K562 (cell line): Measurements from ENCODE around the gene MYL3. TPM values are rescaled to one million over a fixed set of nuclear protein-coding genes. Genes with fewer than 3 reads are reported as not detected.

Source experiments
- ATAC-seq: fragments of 200-7000 bp; cut with Tn5 transposase; 3 replicates; pipeline ENCODE4 v1.9.1; 2020; ENCODE audit warnings: moderate library complexity
- BruUV-seq: library from RNA; stranded (reverse); fragments of 400-500 nt; replicated peaks from 2 replicates; lab custom pipeline; 2021; lab: Mats Ljungman, UMichigan
- CTCF ChIA-PET: fragments of 300-600 bp; formaldehyde crosslinking; extraction: SDS; loops from one replicate; lab custom pipeline; 2021; ENCODE audit warnings: low intra/inter-chr PET ratio; lab: Yijun Ruan, JAX
- POLR2A ChIA-PET: fragments of 300-600, 350-650 bp; sonication (Branson Sonifier 250); formaldehyde crosslinking; extraction: SDS; loops from one replicate; lab custom pipeline; 2021; ENCODE audit warnings: antibody characterized with exemption, inconsistent platforms; lab: Yijun Ruan, JAX
- DNase-seq, 4 experiments: peaks; one replicate each; pipeline versions ENCODE4 v3.0.0 to v3.0.0-alpha.2; 2011 to 2018; ENCODE audit warnings: low spot score in 3 of 4, mixed read lengths in 3 of 4; ENCODE audit errors: extremely low read depth in 1 of 4
- FAIRE-seq: peaks from 2 replicates; lab custom pipeline; 2011; peaks lifted over from hg19 to GRCh38; lab: Jason Lieb, UNC
- H2AFZ ChIP-seq: 2 replicates; pipeline ENCODE4 v1.6.0; 2011; ENCODE audit warnings: low read depth, low read length, control low read depth, inconsistent platforms
- H3K27ac ChIP-seq: fragments of 200-600 bp; 3 replicates; pipeline ENCODE4 v1.8.0; 2011; ENCODE audit warnings: low read depth, mild to moderate bottlenecking, control low read depth, inconsistent platforms, low read length, moderate library complexity, mixed read lengths; ENCODE audit errors: extremely low read depth
- H3K27me3 ChIP-seq, 2 experiments: fragments of 300-600 bp in 1 of 2; 2 replicates in 1 of 2; 3 replicates in 1 of 2; pipeline versions ENCODE4 v1.6.0 to v1.8.0; 2011; ENCODE audit warnings: inconsistent platforms in 2 of 2, low read length in 2 of 2, mild to moderate bottlenecking in 1 of 2, mixed read lengths in 1 of 2, moderate library complexity in 1 of 2; ENCODE audit not compliant: control insufficient read depth in 2 of 2, insufficient read depth in 2 of 2
- H3K36me3 ChIP-seq: fragments of 300-600 bp; 3 replicates; pipeline ENCODE4 v1.8.0; 2011; ENCODE audit warnings: mild to moderate bottlenecking, low read length, inconsistent platforms; ENCODE audit not compliant: control insufficient read depth, insufficient read depth
- H3K4me1 ChIP-seq, 2 experiments: fragments of 200-600 bp in 1 of 2; replicated peaks in 1 of 2; 2 replicates in 1 of 2; 3 replicates in 1 of 2; pipeline versions ENCODE4 v1.5.1 to v1.8.0; 2011; ENCODE audit warnings: inconsistent platforms in 2 of 2, low read length in 2 of 2, mild to moderate bottlenecking in 1 of 2, mixed read lengths in 1 of 2, moderate library complexity in 1 of 2; ENCODE audit not compliant: control insufficient read depth in 2 of 2, insufficient read depth in 2 of 2
- H3K4me2 ChIP-seq: 2 replicates; pipeline ENCODE4 v1.6.1; 2011; ENCODE audit warnings: low read length, control low read depth, inconsistent platforms, mixed read lengths; ENCODE audit not compliant: insufficient read depth
- H3K4me3 ChIP-seq: fragments of 200-600 bp; sonication (generic), shearing (Covaris generic); 2 replicates; pipeline ENCODE4 v1.5.1; 2016; ENCODE audit warnings: control low read depth, inconsistent platforms
- H3K79me2 ChIP-seq: fragments of 200-600 bp; 3 replicates; pipeline ENCODE4 v1.8.0; 2011; ENCODE audit warnings: low read length, inconsistent platforms; ENCODE audit not compliant: control insufficient read depth, insufficient read depth
- H3K9ac ChIP-seq, 2 experiments: 2 replicates each; pipeline versions ENCODE4 v1.6.0 to v1.6.1; 2011; ENCODE audit warnings: low read depth in 2 of 2, low read length in 2 of 2, control low read depth in 1 of 2, inconsistent platforms in 1 of 2, mild to moderate bottlenecking in 1 of 2, mixed read lengths in 1 of 2; ENCODE audit not compliant: insufficient read depth in 1 of 2
- H3K9me1 ChIP-seq: one replicate; pipeline ENCODE4 v1.6.0; 2011; ENCODE audit warnings: inconsistent platforms, mild to moderate bottlenecking, low read length, moderate library complexity; ENCODE audit not compliant: control insufficient read depth, insufficient read depth
- H3K9me3 ChIP-seq: replicated peaks from 2 replicates; pipeline ENCODE4 v1.5.1; 2011; ENCODE audit warnings: low read depth, low read length, inconsistent platforms; ENCODE audit not compliant: control insufficient read depth, insufficient read depth
- H4K20me1 ChIP-seq: replicated peaks from 2 replicates; pipeline ENCODE4 v1.6.1; 2011; ENCODE audit warnings: low read length, inconsistent platforms, mixed read lengths; ENCODE audit not compliant: control insufficient read depth, insufficient read depth
- CREB1 ChIP-seq, 2 experiments: sonication (generic) in 1 of 2; formaldehyde crosslinking in 1 of 2; IDR thresholded peaks; 2 replicates each; pipeline versions ENCODE4 v1.6.1 to v1.8.0; 2012 to 2022; ENCODE audit warnings: inconsistent platforms in 1 of 2, mild to moderate bottlenecking in 1 of 2, missing genetic modification reagents in 1 of 2, moderate library complexity in 1 of 2
- HDGF ChIP-seq: fragments of 450-650 bp; IDR thresholded peaks from 2 replicates; pipeline ENCODE4 v1.6.1; 2016
- RBBP5 ChIP-seq: fragments of 200-600 bp; sonication (generic); IDR thresholded peaks from 2 replicates; pipeline ENCODE4 v1.6.1; 2012; ENCODE audit warnings: borderline replicate concordance, mild to moderate bottlenecking, low read length, control low read depth, inconsistent platforms; ENCODE audit not compliant: insufficient read depth, poor library complexity, severe bottlenecking
- ZNF12 ChIP-seq: sonication (generic); formaldehyde crosslinking; IDR thresholded peaks from 2 replicates; pipeline ENCODE4 v1.4.0; 2020; ENCODE audit warnings: mild to moderate bottlenecking, missing genetic modification reagents
- WGBS: fragments of 100-300 bp; shearing (Covaris generic); methylation state at CpG from one replicate; pipeline ENCODE4 v1.1.6; 2016; ENCODE audit warnings: low coverage, mixed read lengths; ENCODE audit not compliant: insufficient coverage; ENCODE audit errors: missing lambda C conversion rate; 5-methylcytosine and 5-hydroxymethylcytosine counted together
- in situ Hi-C: fragments of 300-500 bp; cut with MboI; formaldehyde crosslinking; loops from 4 replicates; pipeline ENCODE4 v1.15.0; 2018; ENCODE audit warnings: inconsistent platforms, mixed read lengths
- intact Hi-C: fragments of 100-400 bp; cut with micrococcal nuclease; formaldehyde crosslinking; loops from 2 replicates; pipeline ENCODE4 v1.14.2; 2022
- polyA plus RNA-seq, 8 experiments: library from polyadenylated mRNA; depleted of rRNA in 4 of 8; stranded (reverse) in 5 of 8; unstranded in 3 of 8; fragments of >200 nt; fragmentation: Nextera tagmentation in 2 of 8; fragmentation: Illumina TruSeq in 1 of 8; extraction: Ambion mirVana in 2 of 8; extraction: Trizol in 1 of 8; gene quantifications; 2 replicates each; pipeline versions ENCODE4 v1.2.1 to v1.2.3, GENCODE V29; 2011 to 2014; ENCODE audit warnings: inconsistent platforms in 1 of 8, missing spikeins in 1 of 8
- total RNA-seq, 7 experiments: library from RNA; depleted of rRNA in 6 of 7; stranded (reverse); fragments of >200 nt in 6 of 7; fragmentation: Illumina TruSeq in 2 of 7; extraction: Trizol in 2 of 7; gene quantifications; 2 replicates each; pipeline versions ENCODE4 v1.2.1 to v1.2.3, GENCODE V29; 2011 to 2021; ENCODE audit warnings: low replicate concordance in 1 of 7
- TF ChIP-seq, protein P1 (sequence below): IDR thresholded peaks from 2 replicates; pipeline ENCODE4 v1.6.1; 2011; ENCODE audit warnings: borderline replicate concordance, low read depth, mild to moderate bottlenecking, moderate library complexity, low read length; ENCODE audit not compliant: insufficient read depth, poor library complexity, severe bottlenecking

MYL3 gene
- total and polyA plus RNA-seq, 9 of the 15 experiments (the other 6 are each of a cell fraction or from before 2014, with no cell fraction given) = 0.14 to 0.45 TPM; not detected in 7

DNA sequence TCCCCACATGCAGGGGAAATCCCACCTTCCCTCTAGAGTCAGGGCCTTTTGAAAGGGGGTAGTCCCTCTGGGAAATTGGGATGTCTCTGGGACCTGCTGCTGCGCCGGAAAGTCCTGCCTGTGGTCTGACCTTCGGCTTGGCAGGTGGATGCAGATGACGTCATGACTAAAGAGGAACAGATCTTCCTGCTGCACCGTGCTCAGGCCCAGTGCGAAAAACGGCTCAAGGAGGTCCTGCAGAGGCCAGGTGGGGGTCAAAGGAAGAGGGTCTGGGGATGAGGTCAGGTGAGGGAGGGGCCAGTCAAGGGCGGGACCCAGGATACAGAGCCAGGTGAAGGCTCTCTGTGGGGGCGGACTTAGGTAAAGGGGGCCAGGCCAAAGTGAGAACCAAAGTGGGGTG lies 30.5 kb upstream of the MYL3 start (continued):
- TF ChIP-seq, protein P1, sequence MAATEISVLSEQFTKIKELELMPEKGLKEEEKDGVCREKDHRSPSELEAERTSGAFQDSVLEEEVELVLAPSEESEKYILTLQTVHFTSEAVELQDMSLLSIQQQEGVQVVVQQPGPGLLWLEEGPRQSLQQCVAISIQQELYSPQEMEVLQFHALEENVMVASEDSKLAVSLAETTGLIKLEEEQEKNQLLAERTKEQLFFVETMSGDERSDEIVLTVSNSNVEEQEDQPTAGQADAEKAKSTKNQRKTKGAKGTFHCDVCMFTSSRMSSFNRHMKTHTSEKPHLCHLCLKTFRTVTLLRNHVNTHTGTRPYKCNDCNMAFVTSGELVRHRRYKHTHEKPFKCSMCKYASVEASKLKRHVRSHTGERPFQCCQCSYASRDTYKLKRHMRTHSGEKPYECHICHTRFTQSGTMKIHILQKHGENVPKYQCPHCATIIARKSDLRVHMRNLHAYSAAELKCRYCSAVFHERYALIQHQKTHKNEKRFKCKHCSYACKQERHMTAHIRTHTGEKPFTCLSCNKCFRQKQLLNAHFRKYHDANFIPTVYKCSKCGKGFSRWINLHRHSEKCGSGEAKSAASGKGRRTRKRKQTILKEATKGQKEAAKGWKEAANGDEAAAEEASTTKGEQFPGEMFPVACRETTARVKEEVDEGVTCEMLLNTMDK = no peak
- TF ChIP-seq CREB1 (IDR thresholded peaks at IDR 0.05) (no peak; the same call in 1 of the 2 replicates), CREB1 (CRISPR knock-in tag; IDR thresholded peaks at IDR 0.05) (peak; percentile 42; the same call in 1 of the 2 replicates), ZNF12 (CRISPR knock-in tag) (no peak)

DNA sequence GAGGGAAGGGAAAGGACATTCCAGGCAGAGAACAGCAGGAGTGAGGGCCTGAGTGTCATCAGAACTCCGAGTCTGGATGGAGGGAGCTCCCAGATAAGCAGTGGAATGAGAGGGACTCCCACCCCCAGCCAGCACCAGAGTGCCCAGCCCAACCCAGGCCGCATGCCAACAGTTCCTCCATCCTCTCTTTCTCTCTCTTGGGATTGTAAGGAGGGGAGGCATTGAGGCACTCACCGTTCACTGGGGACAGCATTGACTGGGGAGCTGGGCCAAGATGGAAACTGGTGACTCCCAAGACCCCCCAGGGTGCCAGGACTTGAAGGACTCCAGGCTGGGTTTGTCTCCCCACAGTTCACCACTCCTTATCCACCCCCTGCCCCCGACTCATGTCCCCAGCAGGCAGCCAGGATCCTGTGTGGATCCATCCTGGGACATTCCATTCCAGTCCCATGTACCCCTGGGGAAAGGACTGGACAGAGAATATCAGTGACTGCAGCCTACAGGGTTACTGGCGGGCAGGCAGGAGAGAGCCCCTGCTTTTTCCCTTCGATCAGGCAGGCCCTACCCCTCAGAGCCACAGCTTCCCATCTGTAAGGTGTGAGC lies 30.0 kb upstream of the MYL3 start:
- no peaks in the 10 kb centered on the region for H3K79me2 ChIP-seq
- no peak overlapping the region for H3K4me2 ChIP-seq
- ChIA-PET CTCF (no interaction called here), POLR2A (interaction anchor here (0.5 kb wide), 1 partner anchor 140 kb away, joined by 3 read pairs; no protein-coding TSS in a partner anchor)
- no peak overlapping the region for H3K4me3 ChIP-seq
- no peaks in the 10 kb centered on the region for H3K9me1 ChIP-seq
- H3K27me3 ChIP-seq = peaks cover 20 to 60% of the 10 kb centered on the region in 2 experiments
- H3K36me3 ChIP-seq = no peaks in the 10 kb centered on the region
- H3K4me1 ChIP-seq = peaks cover 0 to 31% of the 10 kb centered on the region in 2 experiments; a peak in 3 of 5 replicates
- peaks cover 36% of the 10 kb centered on the region for H4K20me1 ChIP-seq
- TF ChIP-seq RBBP5 = peak; percentile 19
- TF ChIP-seq HDGF = no peak
- no peak overlapping the region for H3K27ac ChIP-seq
- H2AFZ ChIP-seq = no peak overlapping the region
- no peaks in the 10 kb centered on the region for H3K9me3 ChIP-seq
- no TSS peak for BruUV-seq
- DNase-seq (no peak), FAIRE-seq (no peak), ATAC-seq (no peak)
- 2% methylated on average over 6 of the region's 6 CpGs for WGBS
- intact Hi-C loops = no loop called here
- no peak overlapping the region for H3K9ac ChIP-seq
- in situ Hi-C loops = no loop called here
